ENCODE data around the gene REC8. TPM values are rescaled to one million over a fixed set of nuclear protein-coding genes. Genes with fewer than 3 reads are reported as not detected.

REC8 gene
- total and polyA plus RNA-seq, 2 of the 13 experiments (the other 11 are each of a cell fraction or from before 2014, with no cell fraction given) = 3.4 to 14.7 TPM

DNA sequence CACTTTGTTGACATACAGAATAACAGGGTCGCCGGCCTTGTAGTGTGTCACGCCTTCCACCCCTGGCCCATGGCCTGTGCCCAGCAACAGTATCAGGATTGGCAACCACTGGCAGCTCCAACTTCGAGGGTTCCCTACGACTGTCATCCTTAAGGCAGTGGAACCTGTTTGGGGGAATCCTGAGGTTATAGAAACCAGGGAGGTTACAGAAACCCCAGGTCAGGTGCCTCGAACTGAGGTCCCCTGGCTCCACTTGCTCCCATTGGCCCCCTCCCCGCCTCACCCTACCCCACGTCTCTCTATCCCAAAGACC, 22.9 kb downstream of the REC8 start (continued):
- TF ChIP-seq, protein P1, sequence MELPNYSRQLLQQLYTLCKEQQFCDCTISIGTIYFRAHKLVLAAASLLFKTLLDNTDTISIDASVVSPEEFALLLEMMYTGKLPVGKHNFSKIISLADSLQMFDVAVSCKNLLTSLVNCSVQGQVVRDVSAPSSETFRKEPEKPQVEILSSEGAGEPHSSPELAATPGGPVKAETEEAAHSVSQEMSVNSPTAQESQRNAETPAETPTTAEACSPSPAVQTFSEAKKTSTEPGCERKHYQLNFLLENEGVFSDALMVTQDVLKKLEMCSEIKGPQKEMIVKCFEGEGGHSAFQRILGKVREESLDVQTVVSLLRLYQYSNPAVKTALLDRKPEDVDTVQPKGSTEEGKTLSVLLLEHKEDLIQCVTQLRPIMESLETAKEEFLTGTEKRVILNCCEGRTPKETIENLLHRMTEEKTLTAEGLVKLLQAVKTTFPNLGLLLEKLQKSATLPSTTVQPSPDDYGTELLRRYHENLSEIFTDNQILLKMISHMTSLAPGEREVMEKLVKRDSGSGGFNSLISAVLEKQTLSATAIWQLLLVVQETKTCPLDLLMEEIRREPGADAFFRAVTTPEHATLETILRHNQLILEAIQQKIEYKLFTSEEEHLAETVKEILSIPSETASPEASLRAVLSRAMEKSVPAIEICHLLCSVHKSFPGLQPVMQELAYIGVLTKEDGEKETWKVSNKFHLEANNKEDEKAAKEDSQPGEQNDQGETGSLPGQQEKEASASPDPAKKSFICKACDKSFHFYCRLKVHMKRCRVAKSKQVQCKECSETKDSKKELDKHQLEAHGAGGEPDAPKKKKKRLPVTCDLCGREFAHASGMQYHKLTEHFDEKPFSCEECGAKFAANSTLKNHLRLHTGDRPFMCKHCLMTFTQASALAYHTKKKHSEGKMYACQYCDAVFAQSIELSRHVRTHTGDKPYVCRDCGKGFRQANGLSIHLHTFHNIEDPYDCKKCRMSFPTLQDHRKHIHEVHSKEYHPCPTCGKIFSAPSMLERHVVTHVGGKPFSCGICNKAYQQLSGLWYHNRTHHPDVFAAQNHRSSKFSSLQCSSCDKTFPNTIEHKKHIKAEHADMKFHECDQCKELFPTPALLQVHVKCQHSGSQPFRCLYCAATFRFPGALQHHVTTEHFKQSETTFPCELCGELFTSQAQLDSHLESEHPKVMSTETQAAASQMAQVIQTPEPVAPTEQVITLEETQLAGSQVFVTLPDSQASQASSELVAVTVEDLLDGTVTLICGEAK (IDR thresholded peaks at IDR 0.05) = no peak
- TF ChIP-seq, protein P1 (CRISPR knock-in tag; IDR thresholded peaks at IDR 0.05) = no peak
- TF ChIP-seq RFX3 (CRISPR knock-in tag; IDR thresholded peaks at IDR 0.05) (no peak), SNAI1 (CRISPR knock-in tag; IDR thresholded peaks at IDR 0.05; ENCODE audit: borderline replicate concordance) (no peak), ZNF546 (CRISPR knock-in tag; conservative IDR thresholded peaks at IDR 0.05) (no peak), ZNF691 (CRISPR knock-in tag; IDR thresholded peaks at IDR 0.05; ENCODE audit: borderline replicate concordance, low read depth) (peak; percentile 45; the same call in 1 of the 2 replicates), ZNF550 (CRISPR knock-in tag; IDR thresholded peaks at IDR 0.05; ENCODE audit: borderline replicate concordance) (no peak), ZNF724P (CRISPR knock-in tag; IDR thresholded peaks at IDR 0.05; ENCODE audit: borderline replicate concordance) (peak; percentile 22; the same call in 1 of the 2 replicates), CENPT (CRISPR knock-in tag; IDR thresholded peaks at IDR 0.05; ENCODE audit: low read depth) (0 out of 2 replicates have a peak, but pooled peaks have one; percentile 12), ZNF281 (CRISPR knock-in tag; IDR thresholded peaks at IDR 0.05; ENCODE audit: borderline replicate concordance) (no peak), DPF2 (CRISPR knock-in tag; IDR thresholded peaks at IDR 0.05; ENCODE audit: borderline replicate concordance, low read depth) (no peak), CC2D1A (CRISPR knock-in tag; IDR thresholded peaks at IDR 0.05) (peak; percentile 52; the same call in 1 of the 2 replicates), ZFP36 (IDR thresholded peaks at IDR 0.05; ENCODE audit: borderline replicate concordance, low read depth, low read length, partially characterized antibody) (no peak), ZNF746 (CRISPR knock-in tag; IDR thresholded peaks at IDR 0.05) (no peak), ZBTB7B (CRISPR knock-in tag; IDR thresholded peaks at IDR 0.05) (no peak), NFYC (CRISPR knock-in tag; IDR thresholded peaks at IDR 0.05) (no peak), ZSCAN9 (CRISPR knock-in tag; IDR thresholded peaks at IDR 0.05; ENCODE audit: borderline replicate concordance) (no peak), IRF1 (CRISPR knock-in tag; IDR thresholded peaks at IDR 0.05; ENCODE audit: low read depth) (0 out of 2 replicates have a peak, but pooled peaks have one; percentile 70)

All from HepG2 (cell line).